NCI-H2171 (cell line): ENCODE results near the gene TMBIM1.
A peak's percentile ranks its signal among the peaks of the same experiment; 100 is the strongest.

ENCODE experiments used
- DNase-seq: peaks from one replicate; lab custom pipeline; 2025; lab: John Stamatoyannopoulos, UW

TMBIM1 gene

GRCh38 chr2:218271865-218272530 is 20.3 kb downstream of the TMBIM1 start:
- no peak for DNase-seq

GRCh38 chr2:218271487-218271797 is 20.9 kb downstream of the TMBIM1 start:
- no peak for DNase-seq

- no peak for DNase-seq
These were observed 21.4 kb downstream of the TMBIM1 start for GRCh38 chr2:218270721-218271486.

GRCh38 chr2:218269900-218270720 is 22.2 kb downstream of the TMBIM1 start, which contains the start of the genes AAMP and PNKD:
Gene AAMP (minus strand): TSS chr2:218270137. CDS start chr2:218270086, 51 bp downstream.
Gene PNKD (plus strand): TSS chr2:218270519. CDS start chr2:218270536, 17 bp downstream.
- peak; percentile 99 for DNase-seq

- DNase-seq, result no peak
These were observed 25.0 kb downstream of the TMBIM1 start for GRCh38 chr2:218267259-218267658.

- DNase-seq, result no peak
These were observed 25.9 kb downstream of the TMBIM1 start for GRCh38 chr2:218266316-218266979.

- no peak for DNase-seq
These were observed 26.7 kb downstream of the TMBIM1 start for GRCh38 chr2:218265626-218266025.

- DNase-seq, result no peak
These were observed 27.3 kb downstream of the TMBIM1 start for GRCh38 chr2:218264773-218265561.

GRCh38 chr2:218263817-218264641 is 28.3 kb downstream of the TMBIM1 start:
- DNase-seq, result no peak

GRCh38 chr2:218262631-218263586 is 29.4 kb downstream of the TMBIM1 start:
- DNase-seq, result no peak

GRCh38 chr2:218262237-218262600 is 30.1 kb downstream of the TMBIM1 start:
- no peak for DNase-seq

- DNase-seq, result peak; percentile 5
These were observed 30.7 kb downstream of the TMBIM1 start for GRCh38 chr2:218261423-218262236.

GRCh38 chr2:218260742-218261422 is 31.4 kb downstream of the TMBIM1 start, which contains the start of gene GPBAR1:
Gene GPBAR1 (plus strand): TSS chr2:218261015. CDS start chr2:218262725, 1,710 bp downstream.
- no peak for DNase-seq

- no peak for DNase-seq
These were observed 32.1 kb downstream of the TMBIM1 start for GRCh38 chr2:218260166-218260565.

- no peak for DNase-seq
These were observed 33.0 kb downstream of the TMBIM1 start for GRCh38 chr2:218259099-218259961.

GRCh38 chr2:218257390-218257981 is 34.8 kb downstream of the TMBIM1 start:
- DNase-seq, result no peak
